SH-SY5Y (cell line): ENCODE results near the gene HOXB7.

Experiments used
- GATA2 ChIP-seq: IDR thresholded peaks from 2 replicates; pipeline ENCODE4 v1.6.1; 2011; ENCODE audit warnings: mild to moderate bottlenecking, low read depth, low read length
- GATA3 ChIP-seq: IDR thresholded peaks from 2 replicates; pipeline ENCODE4 v1.6.1; 2011; ENCODE audit warnings: low read depth, mild to moderate bottlenecking, low read length, moderate library complexity

DNA sequence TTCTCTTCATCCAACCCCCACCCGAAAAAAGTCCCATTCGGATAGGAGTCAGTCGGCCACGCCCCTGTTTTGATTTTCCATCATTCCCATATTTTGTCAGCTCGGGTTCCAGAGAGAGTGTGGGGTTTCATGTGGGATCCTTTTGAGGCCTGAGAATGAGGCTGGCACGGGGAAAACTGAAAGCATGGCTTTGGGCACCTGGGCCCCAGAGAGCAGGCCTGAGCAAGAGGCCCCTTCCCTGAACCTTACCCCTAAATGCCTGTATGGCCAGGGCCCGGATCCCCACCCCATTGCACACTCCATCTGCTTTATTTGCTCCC lies 28.1 kb downstream of the HOXB7 start:
- no peak for TF ChIP-seq GATA2
- TF ChIP-seq GATA3: no peak
